Caco-2 (cell line): Measurements from ENCODE around the gene CAMSAP1. TPM values are rescaled to one million over a fixed set of nuclear protein-coding genes. Genes with fewer than 3 reads are reported as not detected.

Experiments
- BruUV-seq: library from RNA; stranded (reverse); fragments of 400-500 nt; replicated peaks from 2 replicates; lab custom pipeline; 2021; lab: Mats Ljungman, UMichigan
- CTCF ChIA-PET: fragments of 300-600 bp; sonication (Branson Sonifier 250); formaldehyde crosslinking; loops from one replicate; lab custom pipeline; 2022; ENCODE audit warnings: antibody characterized with exemption; lab: Charles Lee
- POLR2A ChIA-PET: fragments of 300-600 bp; sonication (Branson Sonifier 250); formaldehyde crosslinking; loops from one replicate; lab custom pipeline; 2022; ENCODE audit warnings: antibody characterized with exemption; lab: Charles Lee
- DNase-seq, 2 experiments: peaks; one replicate each; pipeline versions ENCODE4 v3.0.0 to v3.0.0-alpha.2; 2020 to 2022
- H3K27me3 ChIP-seq: replicated peaks from 2 replicates; pipeline ENCODE4 v1.6.0; 2011; ENCODE audit warnings: low read length; ENCODE audit not compliant: control insufficient read depth, insufficient read depth
- H3K36me3 ChIP-seq: 2 replicates; pipeline ENCODE4 v1.5.1; 2011; ENCODE audit warnings: low read length; ENCODE audit not compliant: control insufficient read depth, insufficient read depth
- H3K4me1 ChIP-seq: fragments of 250-450 bp; sonication (Bioruptor Pico); 2 replicates; pipeline ENCODE4 v1.5.1; 2020; ENCODE audit warnings: mild to moderate bottlenecking
- H3K4me3 ChIP-seq: 2 replicates; pipeline ENCODE4 v1.5.1; 2011; ENCODE audit warnings: low read depth, mild to moderate bottlenecking, control low read depth, low read length
- H3K9me3 ChIP-seq: fragments of 250-450 bp; sonication (Bioruptor Pico); 2 replicates; pipeline ENCODE4 v1.5.1; 2020; ENCODE audit warnings: mild to moderate bottlenecking, moderate library complexity
- H3K27ac Mint-ChIP-seq: one replicate; pipeline ENCODE4 v1.8.0; 2022; ENCODE audit warnings: mixed read lengths; ENCODE audit not compliant: unreplicated experiment
- H3K27me3 Mint-ChIP-seq: one replicate; pipeline ENCODE4 v1.8.0; 2022; ENCODE audit warnings: mixed read lengths; ENCODE audit not compliant: insufficient read depth, unreplicated experiment
- H3K36me3 Mint-ChIP-seq: one replicate; pipeline ENCODE4 v1.8.0; 2022; ENCODE audit warnings: mild to moderate bottlenecking, mixed read lengths; ENCODE audit not compliant: insufficient read depth, unreplicated experiment
- H3K4me1 Mint-ChIP-seq: one replicate; pipeline ENCODE4 v1.8.0; 2022; ENCODE audit warnings: low read depth, mixed read lengths; ENCODE audit not compliant: unreplicated experiment
- H3K4me3 Mint-ChIP-seq: one replicate; pipeline ENCODE4 v1.8.0; 2022; ENCODE audit warnings: mild to moderate bottlenecking, moderate library complexity, mixed read lengths; ENCODE audit not compliant: unreplicated experiment
- H3K9me3 Mint-ChIP-seq: one replicate; pipeline ENCODE4 v1.8.0; 2022; ENCODE audit warnings: mixed read lengths; ENCODE audit not compliant: unreplicated experiment
- CTCF ChIP-seq, 2 experiments: fragments of 200-600 bp in 1 of 2; IDR thresholded peaks; 1 replicate in 1 of 2; 2 replicates in 1 of 2; pipeline versions ENCODE4 v1.5.1 to v1.8.0; 2011 to 2022; ENCODE audit warnings: antibody characterized with exemption in 1 of 2, control low read depth in 1 of 2, inconsistent platforms in 1 of 2, low read depth in 1 of 2, low read length in 1 of 2, mild to moderate bottlenecking in 1 of 2, moderate library complexity in 1 of 2; ENCODE audit not compliant: insufficient read depth in 1 of 2, severe bottlenecking in 1 of 2, unreplicated experiment in 1 of 2
- intact Hi-C: fragments of 100-400 bp; cut with micrococcal nuclease; formaldehyde crosslinking; loops from one replicate; pipeline ENCODE4 v1.10.0; 2022; ENCODE audit not compliant: unreplicated experiment
- total RNA-seq: library from RNA; stranded (reverse); gene quantifications from 2 replicates; pipeline ENCODE4 v1.2.3, GENCODE V29; 2022

Gene CAMSAP1
- total RNA-seq, 1 experiment from 2014 or later = 31.3 TPM

GRCh38 chr9:135840107-135840506, 67.2 kb downstream of the CAMSAP1 start:
- H3K36me3 Mint-ChIP-seq = peaks cover 7% of the 10 kb centered on the region
- H3K4me1 ChIP-seq = no peaks in the 10 kb centered on the region
- POLR2A ChIA-PET = no interaction called here

GRCh38 chr9:135839516-135839915, 67.8 kb downstream of the CAMSAP1 start:
- Mint-ChIP-seq H3K4me1 (no peaks in the 10 kb centered on the region), H3K27ac (no peak overlapping the region), H3K36me3 (peaks cover under 1% of the 10 kb centered on the region), H3K4me3 (no peak overlapping the region), H3K27me3 (no peaks in the 10 kb centered on the region), H3K9me3 (peaks cover 10% of the 10 kb centered on the region)
- Histone ChIP-seq H3K4me1 (no peaks in the 10 kb centered on the region), H3K9me3 (peaks cover 4% of the 10 kb centered on the region; the same call in 1 of the 2 replicates), H3K4me3 (no peak overlapping the region), H3K27me3 (no peaks in the 10 kb centered on the region), H3K36me3 (no peaks in the 10 kb centered on the region; the same call in 1 of the 2 replicates)
- ChIA-PET POLR2A (no interaction called here), CTCF (no interaction called here)
- no peak for TF ChIP-seq CTCF (IDR thresholded peaks at IDR 0.05; ENCODE audit: insufficient read depth in 1 of 2, low read depth in 1 of 2, low read length in 1 of 2, severe bottlenecking in 1 of 2, unreplicated experiment in 1 of 2)
- intact Hi-C loops = no loop called here
- no peak for DNase-seq
- BruUV-seq = no TSS peak

More at GRCh38 chr9:135840107-135840506, 67.2 kb downstream of the CAMSAP1 start:
- DNase-seq = no peak
- BruUV-seq = no TSS peak
- Mint-ChIP-seq H3K27ac (no peak overlapping the region), H3K27me3 (no peaks in the 10 kb centered on the region), H3K4me1 (no peaks in the 10 kb centered on the region), H3K4me3 (no peak overlapping the region), H3K9me3 (peaks cover 16% of the 10 kb centered on the region)
- no peaks in the 10 kb centered on the region; the same call in 1 of the 2 replicates for H3K36me3 ChIP-seq
- H3K9me3 ChIP-seq = peaks cover 4% of the 10 kb centered on the region; the same call in 1 of the 2 replicates
- intact Hi-C loops = no loop called here
- CTCF ChIA-PET = interaction anchor here (0.6 kb wide), 1 partner anchor 662 kb away, joined by 3 read pairs; no protein-coding TSS in a partner anchor
- H3K4me3 ChIP-seq = no peak overlapping the region
- TF ChIP-seq CTCF (IDR thresholded peaks at IDR 0.05; ENCODE audit: insufficient read depth in 1 of 2, low read depth in 1 of 2, low read length in 1 of 2, severe bottlenecking in 1 of 2, unreplicated experiment in 1 of 2) = no peak
- H3K27me3 ChIP-seq = no peaks in the 10 kb centered on the region

- ChIA-PET CTCF (no interaction called here), POLR2A (no interaction called here)
- no peak overlapping the region for H3K4me3 Mint-ChIP-seq
Measured at GRCh38 chr9:135835131-135835530, 72.2 kb downstream of the CAMSAP1 start.

More at GRCh38 chr9:135835131-135835530, 72.2 kb downstream of the CAMSAP1 start:
- H3K27ac Mint-ChIP-seq = no peak overlapping the region
- no peak overlapping the region for H3K4me3 ChIP-seq
- no peaks in the 10 kb centered on the region for H3K4me1 Mint-ChIP-seq
- no peak for TF ChIP-seq CTCF (IDR thresholded peaks at IDR 0.05; ENCODE audit: insufficient read depth in 1 of 2, low read depth in 1 of 2, low read length in 1 of 2, severe bottlenecking in 1 of 2, unreplicated experiment in 1 of 2)
- H3K9me3 ChIP-seq = no peaks in the 10 kb centered on the region
- H3K36me3 Mint-ChIP-seq = no peaks in the 10 kb centered on the region
- intact Hi-C loops = no loop called here
- no peak for DNase-seq
- no peaks in the 10 kb centered on the region for H3K9me3 Mint-ChIP-seq
- no peaks in the 10 kb centered on the region for H3K27me3 Mint-ChIP-seq
- BruUV-seq = no TSS peak
- H3K27me3 ChIP-seq = no peaks in the 10 kb centered on the region
- H3K4me1 ChIP-seq = no peaks in the 10 kb centered on the region
- no peaks in the 10 kb centered on the region for H3K36me3 ChIP-seq
